Stimulated activated CD8-positive, alpha-beta memory T cell treated with anti-CD3 and anti-CD28 coated beads, Interleukin-12 subunit alpha, Interleukin-12 subunit beta, amount 100 ng/mL, for 24 hours (primary cell): ENCODE results near the gene C9orf50.

ENCODE experiments used
- DNase-seq: peaks from one replicate; pipeline ENCODE4 v3.0.0-alpha.2; 2020; ENCODE audit errors: extremely low read depth

C9orf50 gene

GRCh38 chr9:129631674-129632129 is 10.8 kb upstream of the C9orf50 start:
- no peak for DNase-seq

- no peak for DNase-seq
Measured at GRCh38 chr9:129630967-129631673, 10.2 kb upstream of the C9orf50 start.

GRCh38 chr9:129629251-129629820 is 8.4 kb upstream of the C9orf50 start:
- DNase-seq: no peak

- no peak for DNase-seq
Measured at GRCh38 chr9:129628709-129629108, 7.8 kb upstream of the C9orf50 start.

- no peak for DNase-seq
Measured at GRCh38 chr9:129627556-129628440, 6.9 kb upstream of the C9orf50 start.

- DNase-seq: no peak
Measured at GRCh38 chr9:129626625-129627284, 5.9 kb upstream of the C9orf50 start.

- DNase-seq: peak; percentile 71
Measured at GRCh38 chr9:129626079-129626624, 5.3 kb upstream of the C9orf50 start, which contains the start of gene NTMT1. Gene NTMT1, plus strand, starts transcription at chr9:129626163. Its CDS starts 6,541 bp downstream, at chr9:129632704.

- DNase-seq: no peak
Measured at GRCh38 chr9:129624947-129625346, 4.0 kb upstream of the C9orf50 start.

- no peak for DNase-seq
Measured at GRCh38 chr9:129624168-129624759, 3.4 kb upstream of the C9orf50 start.

- DNase-seq: no peak
Measured at GRCh38 chr9:129623331-129623730, 2.4 kb upstream of the C9orf50 start.

- DNase-seq: no peak
Measured at GRCh38 chr9:129619787-129620668, 873 bp downstream of the C9orf50 start.

GRCh38 chr9:129617167-129617566 is 3.7 kb downstream of the C9orf50 start:
- no peak for DNase-seq

- DNase-seq: no peak
Measured at GRCh38 chr9:129615407-129616285, 5.3 kb downstream of the C9orf50 start.

- DNase-seq: no peak
Measured at GRCh38 chr9:129614932-129615331, 6.0 kb downstream of the C9orf50 start.

- no peak for DNase-seq
Measured at GRCh38 chr9:129613520-129614175, 7.3 kb downstream of the C9orf50 start.

- DNase-seq: no peak
Measured at GRCh38 chr9:129612815-129613519, 7.9 kb downstream of the C9orf50 start.

GRCh38 chr9:129612123-129612522 is 8.8 kb downstream of the C9orf50 start:
- no peak for DNase-seq

- DNase-seq: no peak
Measured at GRCh38 chr9:129611307-129611800, 9.5 kb downstream of the C9orf50 start.
